SK-N-SH treated with all-trans-retinoic acid at 6 μM for 48 hours (cell line): ENCODE data around the gene TBX1.
"Not testable (repeated sequence)": the region's sequence is repeated elsewhere in the genome, so short reads cannot be mapped to it uniquely, and the experiment has no call there.

Source experiments
- ATAC-seq: fragments of 200-7000 bp; cut with Tn5 transposase; 3 replicates; pipeline ENCODE4 v1.9.1; 2020; ENCODE audit warnings: mild to moderate bottlenecking, moderate library complexity
- ARNTL ChIP-seq: fragments of 450-650 bp; formaldehyde crosslinking; IDR thresholded peaks from 2 replicates; pipeline ENCODE4 v1.5.0; 2020; ENCODE audit warnings: low read depth, mild to moderate bottlenecking, moderate library complexity, borderline replicate concordance
- BACH2 ChIP-seq: fragments of 250-450 bp; sonication (Bioruptor Pico); IDR thresholded peaks from 2 replicates; pipeline ENCODE4 v1.9.0; 2021; ENCODE audit warnings: mild to moderate bottlenecking, borderline replicate concordance
- CREB5 ChIP-seq: fragments of 250-450 bp; sonication (Bioruptor Pico); IDR thresholded peaks from 2 replicates; pipeline ENCODE4 v1.5.1; 2020; ENCODE audit warnings: low read depth, mild to moderate bottlenecking, moderate library complexity
- CSDC2 ChIP-seq: fragments of 250-450 bp; sonication (Bioruptor Pico); IDR thresholded peaks from 2 replicates; pipeline ENCODE4 v1.5.0; 2020; ENCODE audit warnings: mild to moderate bottlenecking, moderate library complexity
- CSRNP3 ChIP-seq: fragments of 250-450 bp; sonication (Bioruptor Pico); IDR thresholded peaks from 2 replicates; pipeline ENCODE4 v1.5.1; 2021; ENCODE audit warnings: mild to moderate bottlenecking, moderate library complexity
- ESRRG ChIP-seq: fragments of 250-450 bp; sonication (Bioruptor Pico); IDR thresholded peaks from 2 replicates; pipeline ENCODE4 v1.6.1; 2021; ENCODE audit warnings: mild to moderate bottlenecking
- GLIS3 ChIP-seq: fragments of 250-450 bp; sonication (Bioruptor Pico); IDR thresholded peaks from 2 replicates; pipeline ENCODE4 v1.5.0; 2020; ENCODE audit warnings: mild to moderate bottlenecking, moderate library complexity
- ISL1 ChIP-seq: fragments of 250-450 bp; sonication (Bioruptor Pico); IDR thresholded peaks from 2 replicates; pipeline ENCODE4 v2.1.2; 2022; ENCODE audit warnings: mild to moderate bottlenecking, moderate library complexity
- OSR1 ChIP-seq: fragments of 250-450 bp; sonication (Bioruptor Pico); IDR thresholded peaks from 2 replicates; pipeline ENCODE4 v1.8.0; 2022; ENCODE audit warnings: moderate library complexity, mild to moderate bottlenecking, inconsistent platforms
- PATZ1 ChIP-seq: fragments of 250-450 bp; sonication (Bioruptor Pico); IDR thresholded peaks from 2 replicates; pipeline ENCODE4 v1.8.0; 2020; ENCODE audit warnings: mild to moderate bottlenecking, moderate library complexity, borderline replicate concordance
- PPARA ChIP-seq: fragments of 250-450 bp; sonication (Bioruptor Pico); IDR thresholded peaks from 2 replicates; pipeline ENCODE4 v1.5.0; 2020; ENCODE audit warnings: mild to moderate bottlenecking, borderline replicate concordance
- RARB ChIP-seq: fragments of 250-450 bp; sonication (Bioruptor Pico); IDR thresholded peaks from 2 replicates; pipeline ENCODE4 v1.8.0; 2021; ENCODE audit warnings: mild to moderate bottlenecking, moderate library complexity
- SNAI2 ChIP-seq: fragments of 250-450 bp; sonication (Bioruptor Pico); IDR thresholded peaks from 2 replicates; pipeline ENCODE4 v1.5.0; 2020; ENCODE audit warnings: mild to moderate bottlenecking, moderate library complexity
- TCF4 ChIP-seq: fragments of 250-450 bp; sonication (Bioruptor Pico); IDR thresholded peaks from 2 replicates; pipeline ENCODE4 v1.8.0; 2021; ENCODE audit warnings: mild to moderate bottlenecking, moderate library complexity, borderline replicate concordance
- TOX ChIP-seq: fragments of 250-450 bp; sonication (Bioruptor Pico); IDR thresholded peaks from 2 replicates; pipeline ENCODE4 v1.8.0; 2021; ENCODE audit warnings: mild to moderate bottlenecking, moderate library complexity, borderline replicate concordance
- TSHZ2 ChIP-seq: fragments of 250-450 bp; sonication (Bioruptor Pico); IDR thresholded peaks from 2 replicates; pipeline ENCODE4 v1.5.0; 2020; ENCODE audit warnings: mild to moderate bottlenecking, moderate library complexity
- ZC3H10 ChIP-seq: fragments of 250-450 bp; sonication (Bioruptor Pico); IDR thresholded peaks from 2 replicates; pipeline ENCODE4 v1.5.1; 2021; ENCODE audit warnings: mild to moderate bottlenecking, moderate library complexity
- ZNF565 ChIP-seq: fragments of 450-650 bp; formaldehyde crosslinking; conservative IDR thresholded peaks from 2 replicates; pipeline ENCODE4 v1.5.0; 2020; ENCODE audit warnings: low read depth, mild to moderate bottlenecking, moderate library complexity
- ZNF70 ChIP-seq: fragments of 450-650 bp; formaldehyde crosslinking; IDR thresholded peaks from 2 replicates; pipeline ENCODE4 v1.5.0; 2020; ENCODE audit warnings: mild to moderate bottlenecking, moderate library complexity
- ZNF8 ChIP-seq: fragments of 450-650 bp; formaldehyde crosslinking; IDR thresholded peaks from 2 replicates; pipeline ENCODE4 v1.5.0; 2020; ENCODE audit warnings: mild to moderate bottlenecking, moderate library complexity

TBX1 gene

DNA sequence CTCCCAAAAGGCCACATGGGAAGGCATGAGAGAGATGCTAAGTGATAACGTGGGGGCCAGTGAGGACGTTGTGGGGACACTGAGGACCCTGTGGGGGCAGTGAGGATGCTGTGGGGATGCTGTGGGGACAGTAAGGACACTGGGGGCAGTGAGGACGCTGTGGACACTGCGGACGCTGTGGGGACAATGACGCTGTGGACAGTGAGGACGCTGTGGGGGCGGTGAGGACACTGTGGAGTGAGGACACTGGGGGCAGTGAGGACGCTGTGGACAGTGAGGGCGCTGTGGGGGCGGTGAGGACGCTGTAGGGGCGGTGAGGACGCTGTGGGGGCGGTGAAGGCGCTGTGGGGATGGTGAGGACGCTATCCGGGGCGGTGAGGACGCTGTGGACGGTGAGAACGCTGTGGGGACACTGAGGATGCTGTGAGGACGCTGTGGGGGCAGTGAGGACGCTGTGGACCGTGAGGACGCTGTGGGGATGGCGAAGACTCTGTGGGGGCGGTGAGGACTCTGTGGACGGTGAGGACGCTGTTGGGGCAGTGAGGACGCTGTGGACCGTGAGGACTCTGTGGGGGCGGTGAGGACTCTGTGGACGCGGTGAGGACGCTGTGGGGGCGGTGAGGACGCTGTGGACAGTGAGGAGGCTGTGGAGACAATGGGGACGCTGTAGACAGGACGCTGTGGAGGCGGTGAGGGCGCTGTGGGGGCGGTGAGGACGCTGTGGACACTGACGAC is 35.5 kb upstream of the TBX1 start:
- TF ChIP-seq CSDC2 (CRISPR knock-in tag) (no peak), ZNF565 (no peak), ISL1 (no peak), GLIS3 (CRISPR knock-in tag) (no peak), ARNTL (no peak), TSHZ2 (no peak), PATZ1 (no peak), ZC3H10 (CRISPR knock-in tag) (no peak), SNAI2 (no peak), RARB (no peak), PPARA (CRISPR knock-in tag) (no peak), OSR1 (CRISPR knock-in tag) (no peak), CSRNP3 (CRISPR knock-in tag) (no peak), ESRRG (CRISPR knock-in tag) (no peak), ZNF70 (no peak), CREB5 (CRISPR knock-in tag) (no peak), ZNF8 (CRISPR knock-in tag) (no peak), TCF4 (CRISPR knock-in tag) (no peak)
- ATAC-seq: no peak

DNA sequence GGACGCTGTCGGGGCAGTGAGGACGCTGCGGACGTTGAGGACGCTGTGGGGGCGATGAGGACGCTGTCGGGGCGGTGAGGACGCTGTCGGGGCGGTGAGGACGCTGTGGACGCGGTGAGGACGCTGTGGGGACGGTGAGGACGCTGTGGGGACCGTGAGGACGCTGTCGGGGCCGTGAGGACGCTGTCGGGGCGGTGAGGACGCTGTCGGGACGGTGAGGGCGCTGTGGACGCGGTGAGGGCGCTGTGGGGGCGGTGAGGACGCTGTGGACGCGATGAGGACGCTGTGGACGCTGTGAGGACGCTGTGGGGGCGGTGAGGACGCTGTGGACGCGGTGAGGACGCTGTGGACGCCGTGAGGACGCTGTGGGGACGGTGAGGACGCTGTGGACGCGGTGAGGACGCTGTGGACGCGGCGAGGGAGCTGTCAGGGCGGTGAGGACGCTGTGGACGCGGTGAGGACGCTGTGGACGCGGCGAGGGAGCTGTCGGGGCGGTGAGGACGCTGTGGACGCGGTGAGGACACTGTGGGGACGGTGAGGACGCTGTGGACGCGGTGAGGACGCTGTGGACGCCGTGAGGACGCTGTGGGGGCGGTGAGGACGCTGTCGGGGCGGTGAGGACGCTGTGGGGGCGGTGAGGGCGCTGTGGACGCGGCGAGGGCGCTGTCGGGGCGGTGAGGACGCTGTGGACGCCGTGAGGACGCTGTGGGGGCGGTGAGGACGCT is 34.4 kb upstream of the TBX1 start:
- ATAC-seq: not testable (repeated sequence)

- ATAC-seq: no peak
- no peak for TF ChIP-seq ZNF70
- TF ChIP-seq TOX (CRISPR knock-in tag): no peak
- TF ChIP-seq PATZ1: no peak
- TF ChIP-seq ISL1: no peak
- TF ChIP-seq TCF4 (CRISPR knock-in tag): no peak
- no peak for TF ChIP-seq SNAI2
- no peak for TF ChIP-seq TSHZ2
- no peak for TF ChIP-seq RARB
- TF ChIP-seq ZNF8 (CRISPR knock-in tag): no peak
- TF ChIP-seq CSRNP3 (CRISPR knock-in tag): no peak
- no peak for TF ChIP-seq CSDC2 (CRISPR knock-in tag)
- no peak for TF ChIP-seq ZC3H10 (CRISPR knock-in tag)
- no peak for TF ChIP-seq BACH2 (CRISPR knock-in tag)
- TF ChIP-seq GLIS3 (CRISPR knock-in tag): no peak
- no peak for TF ChIP-seq ARNTL
- TF ChIP-seq OSR1 (CRISPR knock-in tag): no peak
- no peak for TF ChIP-seq PPARA (CRISPR knock-in tag)
- TF ChIP-seq ZNF565: no peak
Observed at GRCh38 chr22:19727310-19728150, 33.0 kb upstream of the TBX1 start.
